ENCODE measurements around the gene ZNF283.

DNA sequence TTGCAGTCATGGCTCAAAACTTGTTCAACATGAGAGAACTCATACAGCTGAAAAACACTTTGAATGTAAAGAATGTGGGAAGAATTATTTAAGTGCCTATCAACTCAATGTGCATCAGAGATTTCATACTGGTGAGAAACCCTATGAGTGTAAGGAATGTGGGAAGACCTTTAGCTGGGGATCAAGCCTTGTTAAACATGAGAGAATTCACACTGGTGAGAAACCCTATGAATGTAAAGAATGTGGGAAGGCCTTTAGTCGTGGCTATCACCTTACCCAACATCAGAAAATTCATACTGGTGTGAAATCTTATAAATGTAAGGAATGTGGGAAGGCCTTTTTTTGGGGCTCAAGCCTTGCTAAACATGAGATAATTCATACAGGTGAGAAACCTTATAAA is 20.1 kb downstream of the ZNF283 start:
- TF ChIP-seq, protein P1, sequence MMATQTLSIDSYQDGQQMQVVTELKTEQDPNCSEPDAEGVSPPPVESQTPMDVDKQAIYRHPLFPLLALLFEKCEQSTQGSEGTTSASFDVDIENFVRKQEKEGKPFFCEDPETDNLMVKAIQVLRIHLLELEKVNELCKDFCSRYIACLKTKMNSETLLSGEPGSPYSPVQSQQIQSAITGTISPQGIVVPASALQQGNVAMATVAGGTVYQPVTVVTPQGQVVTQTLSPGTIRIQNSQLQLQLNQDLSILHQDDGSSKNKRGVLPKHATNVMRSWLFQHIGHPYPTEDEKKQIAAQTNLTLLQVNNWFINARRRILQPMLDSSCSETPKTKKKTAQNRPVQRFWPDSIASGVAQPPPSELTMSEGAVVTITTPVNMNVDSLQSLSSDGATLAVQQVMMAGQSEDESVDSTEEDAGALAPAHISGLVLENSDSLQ (IDR thresholded peaks at IDR 0.05), result no peak
- TF ChIP-seq TARDBP (IDR thresholded peaks at IDR 0.05) (no peak), FOXM1 (IDR thresholded peaks at IDR 0.05; ENCODE audit: borderline replicate concordance) (no peak), ZNF384 (IDR thresholded peaks at IDR 0.05) (no peak), ELF4 (IDR thresholded peaks at IDR 0.05) (no peak), FOXA1 (IDR thresholded peaks at IDR 0.05) (no peak), SUZ12 (IDR thresholded peaks at IDR 0.05) (no peak), HDGF (IDR thresholded peaks at IDR 0.05; ENCODE audit: borderline replicate concordance) (no peak), SP1 (IDR thresholded peaks at IDR 0.05) (no peak), L3MBTL2 (conservative IDR thresholded peaks at IDR 0.05) (no peak), LEF1 (IDR thresholded peaks at IDR 0.05; ENCODE audit: borderline replicate concordance) (no peak), CTBP1 (IDR thresholded peaks at IDR 0.05; ENCODE audit: borderline replicate concordance) (no peak), ARNT (IDR thresholded peaks at IDR 0.05) (no peak)
